Measurements from ENCODE around the gene MYOZ3. TPM values are rescaled to one million over a fixed set of nuclear protein-coding genes. Genes with fewer than 3 reads are reported as not detected.

Gene MYOZ3
- total and polyA plus RNA-seq, 10 donors, result 0.04 to 1.2 (median 0.32) TPM; not detected in 1

DNA sequence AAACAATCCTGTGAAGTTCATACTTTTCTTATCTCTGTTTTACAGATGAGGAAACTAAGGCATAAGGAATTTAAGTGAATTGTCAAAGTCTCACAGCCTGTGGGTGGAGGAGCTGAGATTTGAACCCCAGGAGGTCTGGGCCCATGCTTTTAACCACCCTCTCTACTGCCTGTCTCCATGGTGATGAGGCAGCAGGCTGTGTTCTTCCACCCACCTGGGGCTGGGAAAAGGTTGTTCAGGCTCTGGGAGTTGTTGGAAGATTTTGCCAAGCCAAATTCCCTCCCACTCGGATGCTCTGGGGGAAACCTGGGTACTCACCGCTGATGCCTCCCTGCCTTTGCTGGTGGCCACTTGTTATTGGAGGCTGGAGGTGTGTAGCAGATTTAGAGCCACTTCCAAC, 38.9 kb upstream of the MYOZ3 start:
- no peak for DNase-seq
- Histone ChIP-seq H3K27me3 (replicated peaks in 1 of 7) (peaks cover 0 to 22% (median 0%) of the 10 kb centered on the region in 7 donors), H3K4me1 (peaks cover 31 to 80% (median 64%) of the 10 kb centered on the region in 6 donors), H3K27ac (no peak overlapping the region), H3K36me3 (no peaks in the 10 kb centered on the region), H3K9me3 (no peaks in the 10 kb centered on the region), H3K4me3 (no peak overlapping the region)
- WGBS, 5 donors, result 86 to 100% (median 96%) methylated on average over 2 of the region's 2 CpGs
- intact Hi-C loops (cut with DNase I; ENCODE audit: low total_unique reads), result no loop called here
- TF ChIP-seq POLR2AphosphoS5 (IDR thresholded peaks at IDR 0.05) (no peak), CTCF (IDR thresholded peaks at IDR 0.05 in 8 of 11, conservative IDR thresholded peaks at IDR 0.05 in 3 of 11) (no peak), POLR2A (IDR thresholded peaks at IDR 0.05) (no peak)

DNA sequence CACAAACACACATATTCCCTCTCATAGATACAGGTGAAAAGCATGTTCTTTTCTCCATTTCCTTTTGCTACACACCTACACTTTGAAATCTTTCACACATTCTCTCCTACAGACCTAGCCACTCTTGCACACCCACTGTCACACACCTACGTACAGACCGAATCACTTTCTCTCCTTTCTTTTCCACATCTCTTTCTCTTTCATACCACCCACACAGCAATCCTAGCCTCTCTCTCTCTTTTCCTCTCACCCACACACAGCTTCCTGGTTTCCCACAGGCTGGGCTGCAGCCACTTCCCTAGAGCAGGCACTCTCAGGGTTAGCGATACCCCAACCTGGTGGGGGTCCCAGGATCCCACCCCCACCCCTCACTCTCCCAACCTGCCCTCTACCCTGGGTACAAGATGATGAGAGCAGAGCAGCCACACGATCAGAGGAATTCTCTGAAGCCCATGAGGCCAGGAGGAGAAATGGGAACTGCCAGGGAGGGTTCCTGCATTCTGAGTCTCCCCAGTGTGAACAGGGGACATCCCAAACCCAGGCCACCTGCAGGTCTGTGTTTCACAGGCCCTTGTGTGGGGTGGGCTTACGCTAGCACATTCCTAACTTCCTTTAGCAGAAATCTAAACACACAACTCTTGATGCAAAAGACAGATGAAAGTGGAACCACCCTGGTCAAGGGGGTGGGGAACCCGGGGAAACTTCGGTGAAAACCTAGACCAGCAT, 37.7 kb upstream of the MYOZ3 start:
- 38 to 53% (median 47%) methylated on average over 7 of the region's 7 CpGs for WGBS, 5 donors
- Histone ChIP-seq H3K27ac (peak overlapping the region in 3 of 8 donors; percentile 85 to 89 (median 88)), H3K9me3 (no peaks in the 10 kb centered on the region), H3K36me3 (no peaks in the 10 kb centered on the region), H3K27me3 (replicated peaks in 1 of 7) (peaks cover 0 to 22% (median 0%) of the 10 kb centered on the region in 7 donors), H3K4me3 (peak overlapping the region in 1 of 8 donors; percentile 84), H3K4me1 (peaks cover 30 to 80% (median 65%) of the 10 kb centered on the region in 6 donors)
- no peak for TF ChIP-seq CTCF (IDR thresholded peaks at IDR 0.05 in 8 of 11, conservative IDR thresholded peaks at IDR 0.05 in 3 of 11)
- no peak for TF ChIP-seq POLR2AphosphoS5 (IDR thresholded peaks at IDR 0.05)
- TF ChIP-seq POLR2A (IDR thresholded peaks at IDR 0.05), result no peak
- no peak for DNase-seq
- intact Hi-C loops (cut with DNase I; ENCODE audit: low total_unique reads), result no loop called here

DNA sequence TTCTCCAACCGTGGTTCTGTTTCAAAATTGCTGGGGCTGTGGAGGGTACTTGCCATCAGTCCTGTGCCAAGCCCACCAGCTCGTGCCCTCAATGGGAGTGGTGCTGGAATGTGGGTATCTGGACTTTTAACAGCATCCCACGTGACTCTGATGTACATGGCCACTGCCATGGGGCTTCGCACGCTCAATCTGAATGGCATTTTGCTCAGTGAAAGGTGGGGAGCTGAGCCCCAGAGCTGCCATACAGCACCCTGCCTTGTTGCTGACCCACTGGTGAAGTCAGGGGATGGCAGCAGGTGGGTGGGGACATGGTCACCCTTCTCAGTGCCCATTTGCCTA, 37.2 kb upstream of the MYOZ3 start:
- intact Hi-C loops (cut with DNase I; ENCODE audit: low total_unique reads), result no loop called here
- TF ChIP-seq CTCF (IDR thresholded peaks at IDR 0.05 in 8 of 11, conservative IDR thresholded peaks at IDR 0.05 in 3 of 11) (no peak), POLR2AphosphoS5 (IDR thresholded peaks at IDR 0.05) (no peak), POLR2A (IDR thresholded peaks at IDR 0.05) (no peak)
- 48 to 65% (median 61%) methylated on average over 5 of the region's 5 CpGs for WGBS, 5 donors
- H3K9me3 ChIP-seq, result no peaks in the 10 kb centered on the region
- H3K36me3 ChIP-seq, result no peaks in the 10 kb centered on the region
- H3K4me1 ChIP-seq, result peaks cover 24 to 80% (median 63%) of the 10 kb centered on the region in 6 donors
- no peak for DNase-seq
- H3K4me3 ChIP-seq, result peak overlapping the region in 4 of 8 donors; percentile 57 to 84 (median 70)
- peak overlapping the region in 6 of 8 donors; percentile 81 to 89 (median 86) for H3K27ac ChIP-seq
- peaks cover 0 to 22% (median 0%) of the 10 kb centered on the region in 7 donors for H3K27me3 ChIP-seq (replicated peaks in 1 of 7)

- Histone ChIP-seq H3K27ac (peak overlapping the region; percentile 72 to 89 (median 85)), H3K4me1 (peaks cover 24 to 79% (median 63%) of the 10 kb centered on the region in 6 donors), H3K36me3 (no peaks in the 10 kb centered on the region), H3K9me3 (no peaks in the 10 kb centered on the region), H3K4me3 (peak overlapping the region; percentile 55 to 84 (median 64)), H3K27me3 (replicated peaks in 1 of 7) (peaks cover 0 to 22% (median 0%) of the 10 kb centered on the region in 7 donors)
- intact Hi-C loops (cut with DNase I; ENCODE audit: low total_unique reads), result no loop called here
- no peak for TF ChIP-seq CTCF (IDR thresholded peaks at IDR 0.05 in 8 of 11, conservative IDR thresholded peaks at IDR 0.05 in 3 of 11)
- no peak for TF ChIP-seq POLR2AphosphoS5 (IDR thresholded peaks at IDR 0.05)
- no peak for TF ChIP-seq POLR2A (IDR thresholded peaks at IDR 0.05)
- whole genome bisulfite sequencing, 5 donors, result 4 to 30% (median 6%) methylated on average over 9 to 74 of the region's 74 CpGs
- DNase-seq, result no peak
Measured at GRCh38 chr5:150624334-150625163, 36.5 kb upstream of the MYOZ3 start.

All from spleen (tissue), 11 donors.